SU-DHL-6 (cell line): ENCODE data around the gene ADGRD2.

Source experiments
- EZH2phosphoT487 ChIP-seq: fragments of 200-600 bp; sonication (generic), shearing (Covaris generic); conservative IDR thresholded peaks from 2 replicates; pipeline ENCODE4 v1.6.1; 2018; ENCODE audit warnings: mild to moderate bottlenecking, antibody characterized with exemption, low read length, moderate library complexity, mixed read lengths
- TF ChIP-seq, protein P1 (sequence below): fragments of 200-600 bp; sonication (generic); IDR thresholded peaks from one replicate; pipeline ENCODE4 v1.5.1; 2017; ENCODE audit warnings: antibody characterized with exemption, mild to moderate bottlenecking, low read length, moderate library complexity; ENCODE audit not compliant: insufficient read depth, poor library complexity, severe bottlenecking

DNA sequence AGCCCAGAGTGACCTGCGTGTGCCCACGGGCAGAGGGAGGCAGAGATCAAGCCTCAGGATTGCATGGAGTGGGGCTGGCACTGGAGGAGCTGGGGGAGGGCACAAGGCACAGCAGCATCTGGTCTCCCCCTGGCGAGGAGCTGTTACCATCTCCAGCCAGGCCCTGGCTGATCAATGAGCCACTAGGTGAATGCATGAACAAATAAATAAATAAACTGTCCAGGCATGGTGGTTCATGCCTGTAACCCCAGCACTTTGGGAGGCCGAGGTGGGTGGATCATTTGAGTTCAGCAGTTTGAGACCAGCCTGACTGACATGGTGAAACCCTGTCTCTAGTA is 20.8 kb upstream of the ADGRD2 start:
- TF ChIP-seq, protein P1, sequence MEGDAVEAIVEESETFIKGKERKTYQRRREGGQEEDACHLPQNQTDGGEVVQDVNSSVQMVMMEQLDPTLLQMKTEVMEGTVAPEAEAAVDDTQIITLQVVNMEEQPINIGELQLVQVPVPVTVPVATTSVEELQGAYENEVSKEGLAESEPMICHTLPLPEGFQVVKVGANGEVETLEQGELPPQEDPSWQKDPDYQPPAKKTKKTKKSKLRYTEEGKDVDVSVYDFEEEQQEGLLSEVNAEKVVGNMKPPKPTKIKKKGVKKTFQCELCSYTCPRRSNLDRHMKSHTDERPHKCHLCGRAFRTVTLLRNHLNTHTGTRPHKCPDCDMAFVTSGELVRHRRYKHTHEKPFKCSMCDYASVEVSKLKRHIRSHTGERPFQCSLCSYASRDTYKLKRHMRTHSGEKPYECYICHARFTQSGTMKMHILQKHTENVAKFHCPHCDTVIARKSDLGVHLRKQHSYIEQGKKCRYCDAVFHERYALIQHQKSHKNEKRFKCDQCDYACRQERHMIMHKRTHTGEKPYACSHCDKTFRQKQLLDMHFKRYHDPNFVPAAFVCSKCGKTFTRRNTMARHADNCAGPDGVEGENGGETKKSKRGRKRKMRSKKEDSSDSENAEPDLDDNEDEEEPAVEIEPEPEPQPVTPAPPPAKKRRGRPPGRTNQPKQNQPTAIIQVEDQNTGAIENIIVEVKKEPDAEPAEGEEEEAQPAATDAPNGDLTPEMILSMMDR = no peak
- TF ChIP-seq EZH2phosphoT487 = no peak
